Fibroblast of lung (primary cell): ENCODE data around the gene P3R3URF.

ENCODE experiments used
- CTCF ChIP-seq, 2 donors: IDR thresholded peaks in 1 of 2; conservative IDR thresholded peaks in 1 of 2; 1 replicate in 1 of 2; 2 replicates in 1 of 2; pipeline ENCODE4 v1.5.1; 2011 to 2012; ENCODE audit warnings: low read length in 2 of 2, control low read depth in 1 of 2, inconsistent platforms in 1 of 2, low read depth in 1 of 2, mild to moderate bottlenecking in 1 of 2
- EZH2 ChIP-seq: IDR thresholded peaks from 2 replicates; pipeline ENCODE4 v1.5.1; 2012; ENCODE audit warnings: low read length, control low read depth, mild to moderate bottlenecking; ENCODE audit errors: missing control alignments

GRCh38 chr1:46211051-46211450, 34.8 kb upstream of the P3R3URF start:
- TF ChIP-seq CTCF (conservative IDR thresholded peaks at IDR 0.05 in 1 of 2, IDR thresholded peaks at IDR 0.05 in 1 of 2; ENCODE audit: low read depth in 1 of 2, low read length in 2 of 2) (no peak), EZH2 (no peak)
